GM12878 (cell line): ENCODE data around the gene NPAS3. TPM values are rescaled to one million over a fixed set of nuclear protein-coding genes. Genes with fewer than 3 reads are reported as not detected.

Experiments used
- EZH2 ChIP-seq: IDR thresholded peaks from 2 replicates; pipeline ENCODE4 v1.6.1; 2012; ENCODE audit warnings: low read depth, mild to moderate bottlenecking, control low read depth, inconsistent platforms, low read length, borderline replicate concordance; ENCODE audit not compliant: control insufficient read depth
- MTA2 ChIP-seq: fragments of 450-650 bp; IDR thresholded peaks from 2 replicates; pipeline ENCODE4 v1.6.1; 2016; ENCODE audit warnings: low read depth, mild to moderate bottlenecking, moderate library complexity
- NBN ChIP-seq: fragments of 450-650 bp; IDR thresholded peaks from 2 replicates; pipeline ENCODE4 v1.6.1; 2016
- polyA plus RNA-seq, 11 experiments: library from polyadenylated mRNA; depleted of rRNA in 4 of 11; unstranded in 6 of 11; stranded (reverse) in 5 of 11; fragments of >200 nt; fragmentation: Nextera tagmentation in 4 of 11; fragmentation: Illumina TruSeq in 1 of 11; extraction: Ambion mirVana in 4 of 11; extraction: Trizol in 1 of 11; gene quantifications; 1 replicate in 1 of 11; 2 replicates in 10 of 11; pipeline versions ENCODE4 v1.2.1 to v1.2.3, GENCODE V29; 2011 to 2016; ENCODE audit warnings: inconsistent platforms in 2 of 11, missing spikeins in 2 of 11, low read depth in 1 of 11
- total RNA-seq, 4 experiments: library from RNA; depleted of rRNA in 3 of 4; stranded (reverse); fragments of >200 nt in 3 of 4; fragmentation: Illumina TruSeq in 1 of 4; extraction: Trizol in 1 of 4; gene quantifications; 2 replicates each; pipeline versions ENCODE4 v1.2.1 to v1.2.3, GENCODE V29; 2013 to 2021
- TF ChIP-seq, protein P1 (sequence below): fragments of 450-650 bp; IDR thresholded peaks from 2 replicates; pipeline ENCODE4 v1.6.1; 2016; ENCODE audit warnings: mild to moderate bottlenecking, moderate library complexity, borderline replicate concordance
- TF ChIP-seq, protein P2 (sequence below): IDR thresholded peaks from 2 replicates; pipeline ENCODE4 v1.6.1; 2012; ENCODE audit warnings: improper control_type of control experiment, low read depth, low read length; ENCODE audit not compliant: insufficient replicate concordance
- TF ChIP-seq, protein P3 (sequence below): IDR thresholded peaks from 2 replicates; pipeline ENCODE4 v1.6.1; 2011; ENCODE audit warnings: borderline replicate concordance, low read depth, mild to moderate bottlenecking, moderate library complexity, low read length; ENCODE audit not compliant: insufficient read depth, poor library complexity, severe bottlenecking

NPAS3 gene
- total and polyA plus RNA-seq, 10 of the 15 experiments (the other 5 are each of a cell fraction or from before 2014, with no cell fraction given): under 0.01 to 2.7 (median 0.03) TPM; not detected in 6

DNA sequence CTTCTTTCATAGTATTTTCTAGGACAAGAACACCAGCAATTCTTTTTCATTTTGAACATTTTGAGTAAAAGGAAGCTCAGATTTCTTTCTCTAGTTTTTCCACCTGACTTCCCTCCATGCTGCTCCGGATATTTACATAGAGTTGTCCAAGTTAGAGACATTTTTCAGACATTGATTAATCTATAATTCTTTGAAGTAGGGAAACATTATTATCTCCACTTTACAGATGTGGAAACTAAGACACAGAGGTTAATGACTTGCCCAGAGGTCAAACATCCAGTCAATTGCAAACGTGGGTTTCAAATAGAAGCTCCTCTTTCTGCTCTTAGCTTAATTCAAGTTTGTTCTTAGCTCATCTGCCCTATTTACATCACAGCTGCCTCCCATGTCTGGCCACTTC, 873.9 kb downstream of the NPAS3 start (continued):
- TF ChIP-seq, protein P1, sequence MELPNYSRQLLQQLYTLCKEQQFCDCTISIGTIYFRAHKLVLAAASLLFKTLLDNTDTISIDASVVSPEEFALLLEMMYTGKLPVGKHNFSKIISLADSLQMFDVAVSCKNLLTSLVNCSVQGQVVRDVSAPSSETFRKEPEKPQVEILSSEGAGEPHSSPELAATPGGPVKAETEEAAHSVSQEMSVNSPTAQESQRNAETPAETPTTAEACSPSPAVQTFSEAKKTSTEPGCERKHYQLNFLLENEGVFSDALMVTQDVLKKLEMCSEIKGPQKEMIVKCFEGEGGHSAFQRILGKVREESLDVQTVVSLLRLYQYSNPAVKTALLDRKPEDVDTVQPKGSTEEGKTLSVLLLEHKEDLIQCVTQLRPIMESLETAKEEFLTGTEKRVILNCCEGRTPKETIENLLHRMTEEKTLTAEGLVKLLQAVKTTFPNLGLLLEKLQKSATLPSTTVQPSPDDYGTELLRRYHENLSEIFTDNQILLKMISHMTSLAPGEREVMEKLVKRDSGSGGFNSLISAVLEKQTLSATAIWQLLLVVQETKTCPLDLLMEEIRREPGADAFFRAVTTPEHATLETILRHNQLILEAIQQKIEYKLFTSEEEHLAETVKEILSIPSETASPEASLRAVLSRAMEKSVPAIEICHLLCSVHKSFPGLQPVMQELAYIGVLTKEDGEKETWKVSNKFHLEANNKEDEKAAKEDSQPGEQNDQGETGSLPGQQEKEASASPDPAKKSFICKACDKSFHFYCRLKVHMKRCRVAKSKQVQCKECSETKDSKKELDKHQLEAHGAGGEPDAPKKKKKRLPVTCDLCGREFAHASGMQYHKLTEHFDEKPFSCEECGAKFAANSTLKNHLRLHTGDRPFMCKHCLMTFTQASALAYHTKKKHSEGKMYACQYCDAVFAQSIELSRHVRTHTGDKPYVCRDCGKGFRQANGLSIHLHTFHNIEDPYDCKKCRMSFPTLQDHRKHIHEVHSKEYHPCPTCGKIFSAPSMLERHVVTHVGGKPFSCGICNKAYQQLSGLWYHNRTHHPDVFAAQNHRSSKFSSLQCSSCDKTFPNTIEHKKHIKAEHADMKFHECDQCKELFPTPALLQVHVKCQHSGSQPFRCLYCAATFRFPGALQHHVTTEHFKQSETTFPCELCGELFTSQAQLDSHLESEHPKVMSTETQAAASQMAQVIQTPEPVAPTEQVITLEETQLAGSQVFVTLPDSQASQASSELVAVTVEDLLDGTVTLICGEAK: no peak
- TF ChIP-seq MTA2 (no peak), EZH2 (no peak), NBN (no peak)
- TF ChIP-seq, protein P2, sequence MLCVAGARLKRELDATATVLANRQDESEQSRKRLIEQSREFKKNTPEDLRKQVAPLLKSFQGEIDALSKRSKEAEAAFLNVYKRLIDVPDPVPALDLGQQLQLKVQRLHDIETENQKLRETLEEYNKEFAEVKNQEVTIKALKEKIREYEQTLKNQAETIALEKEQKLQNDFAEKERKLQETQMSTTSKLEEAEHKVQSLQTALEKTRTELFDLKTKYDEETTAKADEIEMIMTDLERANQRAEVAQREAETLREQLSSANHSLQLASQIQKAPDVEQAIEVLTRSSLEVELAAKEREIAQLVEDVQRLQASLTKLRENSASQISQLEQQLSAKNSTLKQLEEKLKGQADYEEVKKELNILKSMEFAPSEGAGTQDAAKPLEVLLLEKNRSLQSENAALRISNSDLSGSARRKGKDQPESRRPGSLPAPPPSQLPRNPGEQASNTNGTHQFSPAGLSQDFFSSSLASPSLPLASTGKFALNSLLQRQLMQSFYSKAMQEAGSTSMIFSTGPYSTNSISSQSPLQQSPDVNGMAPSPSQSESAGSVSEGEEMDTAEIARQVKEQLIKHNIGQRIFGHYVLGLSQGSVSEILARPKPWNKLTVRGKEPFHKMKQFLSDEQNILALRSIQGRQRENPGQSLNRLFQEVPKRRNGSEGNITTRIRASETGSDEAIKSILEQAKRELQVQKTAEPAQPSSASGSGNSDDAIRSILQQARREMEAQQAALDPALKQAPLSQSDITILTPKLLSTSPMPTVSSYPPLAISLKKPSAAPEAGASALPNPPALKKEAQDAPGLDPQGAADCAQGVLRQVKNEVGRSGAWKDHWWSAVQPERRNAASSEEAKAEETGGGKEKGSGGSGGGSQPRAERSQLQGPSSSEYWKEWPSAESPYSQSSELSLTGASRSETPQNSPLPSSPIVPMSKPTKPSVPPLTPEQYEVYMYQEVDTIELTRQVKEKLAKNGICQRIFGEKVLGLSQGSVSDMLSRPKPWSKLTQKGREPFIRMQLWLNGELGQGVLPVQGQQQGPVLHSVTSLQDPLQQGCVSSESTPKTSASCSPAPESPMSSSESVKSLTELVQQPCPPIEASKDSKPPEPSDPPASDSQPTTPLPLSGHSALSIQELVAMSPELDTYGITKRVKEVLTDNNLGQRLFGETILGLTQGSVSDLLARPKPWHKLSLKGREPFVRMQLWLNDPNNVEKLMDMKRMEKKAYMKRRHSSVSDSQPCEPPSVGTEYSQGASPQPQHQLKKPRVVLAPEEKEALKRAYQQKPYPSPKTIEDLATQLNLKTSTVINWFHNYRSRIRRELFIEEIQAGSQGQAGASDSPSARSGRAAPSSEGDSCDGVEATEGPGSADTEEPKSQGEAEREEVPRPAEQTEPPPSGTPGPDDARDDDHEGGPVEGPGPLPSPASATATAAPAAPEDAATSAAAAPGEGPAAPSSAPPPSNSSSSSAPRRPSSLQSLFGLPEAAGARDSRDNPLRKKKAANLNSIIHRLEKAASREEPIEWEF: no peak
- TF ChIP-seq, protein P3, sequence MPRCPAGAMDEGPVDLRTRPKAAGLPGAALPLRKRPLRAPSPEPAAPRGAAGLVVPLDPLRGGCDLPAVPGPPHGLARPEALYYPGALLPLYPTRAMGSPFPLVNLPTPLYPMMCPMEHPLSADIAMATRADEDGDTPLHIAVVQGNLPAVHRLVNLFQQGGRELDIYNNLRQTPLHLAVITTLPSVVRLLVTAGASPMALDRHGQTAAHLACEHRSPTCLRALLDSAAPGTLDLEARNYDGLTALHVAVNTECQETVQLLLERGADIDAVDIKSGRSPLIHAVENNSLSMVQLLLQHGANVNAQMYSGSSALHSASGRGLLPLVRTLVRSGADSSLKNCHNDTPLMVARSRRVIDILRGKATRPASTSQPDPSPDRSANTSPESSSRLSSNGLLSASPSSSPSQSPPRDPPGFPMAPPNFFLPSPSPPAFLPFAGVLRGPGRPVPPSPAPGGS: no peak
